HG03135 (cell line): ENCODE data around the gene INSIG2.
"Not testable (repeated sequence)": the region's sequence is repeated elsewhere in the genome, so short reads cannot be mapped to it uniquely, and the experiment has no call there.

Experiments
- ATAC-seq: cut with Tn5 transposase; IDR thresholded peaks from one replicate; pipeline ENCODE4 v1.9.1; 2021; ENCODE audit warnings: mild to moderate bottlenecking, moderate library complexity; ENCODE audit not compliant: unreplicated experiment

Gene INSIG2

GRCh38 chr2:118059919-118060478, 28.3 kb upstream of the INSIG2 start:
- ATAC-seq: no peak

GRCh38 chr2:118061135-118061955, 26.9 kb upstream of the INSIG2 start:
- peak; percentile 78 for ATAC-seq

GRCh38 chr2:118062048-118062447, 26.2 kb upstream of the INSIG2 start:
- ATAC-seq: no peak

GRCh38 chr2:118062669-118063068, 25.6 kb upstream of the INSIG2 start:
- no peak for ATAC-seq

- ATAC-seq: no peak
These were observed 23.1 kb upstream of the INSIG2 start for GRCh38 chr2:118065015-118065706.

GRCh38 chr2:118065921-118066511, 22.3 kb upstream of the INSIG2 start:
- ATAC-seq: no peak

- ATAC-seq: no peak
These were observed 10.5 kb upstream of the INSIG2 start for GRCh38 chr2:118077636-118078247.

- no peak for ATAC-seq
These were observed 9.5 kb upstream of the INSIG2 start for GRCh38 chr2:118078734-118079133.

GRCh38 chr2:118084491-118085089, 3.7 kb upstream of the INSIG2 start:
- no peak for ATAC-seq

- no peak for ATAC-seq
These were observed 2.9 kb upstream of the INSIG2 start for GRCh38 chr2:118085173-118086023.

GRCh38 chr2:118086024-118086633, 2.1 kb upstream of the INSIG2 start:
- no peak for ATAC-seq

GRCh38 chr2:118089139-118089800, 999 bp downstream of the INSIG2 start:
- peak; percentile 39 for ATAC-seq

- ATAC-seq: no peak
These were observed 2.3 kb downstream of the INSIG2 start for GRCh38 chr2:118090387-118091139.

- no peak for ATAC-seq
These were observed 2.8 kb downstream of the INSIG2 start for GRCh38 chr2:118091140-118091478.

- no peak for ATAC-seq
These were observed 3.4 kb downstream of the INSIG2 start for GRCh38 chr2:118091631-118092030.

- ATAC-seq: not testable (repeated sequence)
These were observed 5.8 kb downstream of the INSIG2 start for GRCh38 chr2:118094102-118094501.

- ATAC-seq: no peak
These were observed 6.2 kb downstream of the INSIG2 start for GRCh38 chr2:118094503-118094902.

- no peak for ATAC-seq
These were observed 7.3 kb downstream of the INSIG2 start for GRCh38 chr2:118095610-118096009.
